ENCODE measurements around the gene CAPSL.

GRCh38 chr5:35956429-35956828 is 18.0 kb upstream of the CAPSL start:
- TF ChIP-seq CTCF (conservative IDR thresholded peaks at IDR 0.05) (no peak), EZH2 (IDR thresholded peaks at IDR 0.05; ENCODE audit: low read depth) (no peak)

Data from PC-9 (cell line).